ENCODE measurements around the gene TRPM8. TPM values are rescaled to one million over a fixed set of nuclear protein-coding genes. Genes with fewer than 3 reads are reported as not detected.
A peak's percentile ranks its signal among the peaks of the same experiment; 100 is the strongest.

TRPM8 gene
- total RNA-seq, 4 donors from 2014 or later, result not detected

DNA sequence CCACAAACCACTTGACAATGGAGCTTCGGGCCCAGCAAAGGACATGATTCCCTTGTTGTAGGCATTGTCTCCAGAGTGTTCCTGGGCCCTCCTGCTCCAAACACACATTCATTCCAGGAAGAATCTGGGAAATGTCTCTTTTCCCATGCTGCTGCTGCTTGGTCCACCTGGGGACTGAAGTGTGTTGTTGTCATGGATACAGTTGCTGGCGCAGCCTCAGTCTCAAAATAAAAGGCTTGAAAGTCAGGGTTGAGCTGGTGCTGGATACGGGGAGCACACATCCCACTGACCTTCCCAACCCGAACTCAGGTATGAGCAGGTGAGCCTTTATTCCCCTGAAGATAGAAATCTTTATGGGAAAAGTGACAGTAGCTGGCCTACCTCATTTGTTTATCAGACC, 102.7 kb downstream of the TRPM8 start:
- Histone ChIP-seq H3K4me3 (no peak overlapping the region), H3K27me3 (no peaks in the 10 kb centered on the region), H3K4me1 (no peaks in the 10 kb centered on the region), H3K27ac (no peak overlapping the region), H3K9me3 (no peaks in the 10 kb centered on the region), H3K36me3 (no peaks in the 10 kb centered on the region)
- intact Hi-C loops (cut with DNase I; ENCODE audit: low total_unique reads) (no loop called here), in situ Hi-C loops (cut with MboI; ENCODE audit: low sequenced_read_pairs in 4 of 4) (no loop called here)
- TF ChIP-seq, protein P1, sequence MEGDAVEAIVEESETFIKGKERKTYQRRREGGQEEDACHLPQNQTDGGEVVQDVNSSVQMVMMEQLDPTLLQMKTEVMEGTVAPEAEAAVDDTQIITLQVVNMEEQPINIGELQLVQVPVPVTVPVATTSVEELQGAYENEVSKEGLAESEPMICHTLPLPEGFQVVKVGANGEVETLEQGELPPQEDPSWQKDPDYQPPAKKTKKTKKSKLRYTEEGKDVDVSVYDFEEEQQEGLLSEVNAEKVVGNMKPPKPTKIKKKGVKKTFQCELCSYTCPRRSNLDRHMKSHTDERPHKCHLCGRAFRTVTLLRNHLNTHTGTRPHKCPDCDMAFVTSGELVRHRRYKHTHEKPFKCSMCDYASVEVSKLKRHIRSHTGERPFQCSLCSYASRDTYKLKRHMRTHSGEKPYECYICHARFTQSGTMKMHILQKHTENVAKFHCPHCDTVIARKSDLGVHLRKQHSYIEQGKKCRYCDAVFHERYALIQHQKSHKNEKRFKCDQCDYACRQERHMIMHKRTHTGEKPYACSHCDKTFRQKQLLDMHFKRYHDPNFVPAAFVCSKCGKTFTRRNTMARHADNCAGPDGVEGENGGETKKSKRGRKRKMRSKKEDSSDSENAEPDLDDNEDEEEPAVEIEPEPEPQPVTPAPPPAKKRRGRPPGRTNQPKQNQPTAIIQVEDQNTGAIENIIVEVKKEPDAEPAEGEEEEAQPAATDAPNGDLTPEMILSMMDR (IDR thresholded peaks at IDR 0.05 in 4 of 5, conservative IDR thresholded peaks at IDR 0.05 in 1 of 5), result no peak
- DNase-seq, result no peak
- no peak for ATAC-seq

DNA sequence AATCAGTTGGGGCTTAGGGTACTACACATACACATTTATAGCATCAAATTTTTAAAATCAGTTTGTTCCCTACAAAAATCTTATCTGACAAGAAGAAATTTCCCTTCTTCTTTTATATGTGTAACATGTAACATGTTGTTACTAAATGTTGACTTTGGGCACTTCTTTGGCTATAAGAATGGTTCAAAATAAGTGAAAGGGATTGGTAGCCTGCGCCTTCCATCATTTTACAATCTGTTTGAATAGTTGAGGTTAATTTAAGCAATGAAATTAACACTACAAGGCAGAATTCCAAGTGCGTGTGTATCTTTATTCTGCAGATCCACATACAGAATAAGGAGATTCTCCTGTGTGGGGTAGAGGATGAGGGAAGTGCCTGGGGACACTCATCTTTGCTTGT, 103.2 kb downstream of the TRPM8 start:
- no peaks in the 10 kb centered on the region for H3K27me3 ChIP-seq
- in situ Hi-C loops (cut with MboI; ENCODE audit: low sequenced_read_pairs in 4 of 4), result no loop called here
- DNase-seq, result no peak
- H3K36me3 ChIP-seq, result no peaks in the 10 kb centered on the region
- no peaks in the 10 kb centered on the region for H3K4me1 ChIP-seq
- intact Hi-C loops (cut with DNase I; ENCODE audit: low total_unique reads), result no loop called here
- TF ChIP-seq, protein P1 (IDR thresholded peaks at IDR 0.05 in 4 of 5, conservative IDR thresholded peaks at IDR 0.05 in 1 of 5), result no peak
- no peak for ATAC-seq
- H3K27ac ChIP-seq, result no peak overlapping the region
- no peak overlapping the region for H3K4me3 ChIP-seq
- H3K9me3 ChIP-seq, result no peaks in the 10 kb centered on the region

DNA sequence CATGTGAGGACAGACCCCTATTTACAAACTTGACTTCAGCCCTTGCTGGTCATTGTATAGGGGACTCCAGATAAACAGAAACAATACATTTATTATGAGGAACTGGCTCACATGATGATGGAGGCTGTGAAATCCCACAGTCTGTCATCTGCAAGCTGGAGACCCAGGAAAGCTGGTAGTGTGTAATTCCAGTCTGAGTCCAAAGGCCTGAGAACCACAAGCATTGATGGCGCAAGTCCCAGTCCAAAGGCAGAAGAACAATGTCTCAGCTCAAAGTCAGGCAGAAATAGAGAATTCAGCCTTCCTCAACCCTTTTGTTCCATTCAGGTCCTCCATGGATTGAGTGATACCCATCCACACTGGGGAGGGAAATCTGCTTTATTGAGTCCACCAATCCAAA, 105.3 kb downstream of the TRPM8 start:
- intact Hi-C loops (cut with DNase I; ENCODE audit: low total_unique reads), result no loop called here
- ATAC-seq (no peak), DNase-seq (no peak)
- no peak overlapping the region for H3K4me3 ChIP-seq
- H3K4me1 ChIP-seq, result no peaks in the 10 kb centered on the region
- no peaks in the 10 kb centered on the region for H3K36me3 ChIP-seq
- in situ Hi-C loops (cut with MboI; ENCODE audit: low sequenced_read_pairs in 4 of 4), result no loop called here
- H3K9me3 ChIP-seq, result no peaks in the 10 kb centered on the region
- no peak overlapping the region for H3K27ac ChIP-seq
- TF ChIP-seq, protein P1 (IDR thresholded peaks at IDR 0.05 in 4 of 5, conservative IDR thresholded peaks at IDR 0.05 in 1 of 5), result no peak
- no peak for TF ChIP-seq POLR2A (IDR thresholded peaks at IDR 0.05)
- no peaks in the 10 kb centered on the region for H3K27me3 ChIP-seq

DNA sequence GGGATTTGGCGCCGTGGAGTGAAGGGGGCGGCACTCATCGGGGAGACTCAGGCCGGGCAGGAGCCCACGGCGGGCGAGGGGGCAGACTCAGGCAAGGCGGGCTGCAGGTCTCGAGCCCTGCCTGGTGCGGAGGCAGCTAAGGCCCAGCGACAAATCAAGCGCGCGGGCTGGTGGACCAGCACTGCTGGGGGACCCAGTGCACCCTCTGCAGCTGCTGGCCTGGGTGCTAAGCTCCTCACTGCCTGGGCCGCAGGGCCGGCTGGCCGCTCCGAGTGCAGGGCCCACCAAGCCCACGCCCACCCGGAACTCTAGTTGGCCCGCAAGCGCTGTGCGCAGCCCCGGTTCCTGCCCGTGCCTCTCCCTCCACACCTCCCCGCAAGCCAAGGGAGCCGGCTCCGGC, 107.1 kb downstream of the TRPM8 start:
- ATAC-seq, result no peak
- Histone ChIP-seq H3K27me3 (peaks cover 0 to 3% (median 0%) of the 10 kb centered on the region in 3 donors), H3K4me1 (no peaks in the 10 kb centered on the region), H3K27ac (no peak overlapping the region), H3K4me3 (no peak overlapping the region), H3K36me3 (no peaks in the 10 kb centered on the region), H3K9me3 (no peaks in the 10 kb centered on the region)
- TF ChIP-seq, protein P1 (IDR thresholded peaks at IDR 0.05 in 4 of 5, conservative IDR thresholded peaks at IDR 0.05 in 1 of 5), result no peak
- no peak for TF ChIP-seq POLR2A (IDR thresholded peaks at IDR 0.05)
- no peak for DNase-seq
- intact Hi-C loops (cut with DNase I; ENCODE audit: low total_unique reads) (no loop called here), in situ Hi-C loops (cut with MboI; ENCODE audit: low sequenced_read_pairs in 4 of 4) (no loop called here)

DNA sequence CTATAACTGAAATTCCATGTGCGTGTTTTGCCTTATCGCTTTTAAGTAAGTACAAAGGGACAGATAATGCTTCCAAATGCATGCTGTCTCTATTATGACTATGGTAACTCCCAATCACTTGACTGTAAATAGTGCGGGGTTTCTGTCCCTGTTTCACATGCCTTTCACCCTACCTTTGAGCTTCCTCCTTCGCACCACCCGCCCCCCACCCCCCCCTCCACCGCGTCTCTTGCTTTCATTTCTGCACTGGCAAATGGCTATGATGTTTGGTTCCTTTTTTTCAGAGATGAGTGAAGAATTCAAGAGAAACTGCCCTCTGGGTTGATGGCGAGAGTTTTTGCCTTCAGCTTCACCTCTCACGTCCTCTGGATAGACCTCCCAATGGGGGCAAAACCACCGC, 108.3 kb downstream of the TRPM8 start:
- H3K27ac ChIP-seq, result no peak overlapping the region
- H3K9me3 ChIP-seq, result no peaks in the 10 kb centered on the region
- DNase-seq, result no peak
- H3K4me3 ChIP-seq, result peak overlapping the region in 1 of 4 donors; percentile 13
- H3K27me3 ChIP-seq, result peaks cover 0 to 3% (median 0%) of the 10 kb centered on the region in 3 donors
- H3K4me1 ChIP-seq, result no peaks in the 10 kb centered on the region
- in situ Hi-C loops (cut with MboI; ENCODE audit: low sequenced_read_pairs in 4 of 4) (no loop called here), intact Hi-C loops (cut with DNase I; ENCODE audit: low total_unique reads) (no loop called here)
- H3K36me3 ChIP-seq, result no peaks in the 10 kb centered on the region
- TF ChIP-seq POLR2A (IDR thresholded peaks at IDR 0.05), result no peak
- TF ChIP-seq, protein P1 (IDR thresholded peaks at IDR 0.05 in 4 of 5, conservative IDR thresholded peaks at IDR 0.05 in 1 of 5), result no peak
- no peak for ATAC-seq
